Motor neuron (in vitro differentiated cells): Measurements from ENCODE around the gene SCYL2. TPM values are rescaled to one million over a fixed set of nuclear protein-coding genes. Genes with fewer than 3 reads are reported as not detected.
"Not testable (repeated sequence)": the region's sequence is repeated elsewhere in the genome, so short reads cannot be mapped to it uniquely, and the experiment has no call there.

ENCODE experiments used
- ATAC-seq, 8 experiments: fragments of 200-7000 bp; cut with Tn5 transposase; replicated peaks in 6 of 8; 2 replicates each; pipeline ENCODE4 v1.8.0; 2021; ENCODE audit warnings: mild to moderate bottlenecking in 8 of 8, moderate library complexity in 8 of 8
- H3K27ac ChIP-seq, 2 donors: fragments of 250-450 bp; sonication (Bioruptor Pico); 2 replicates each; pipeline ENCODE4 v1.9.0; 2021; ENCODE audit warnings: antibody characterized with exemption in 2 of 2, mild to moderate bottlenecking in 2 of 2, moderate library complexity in 1 of 2
- H3K4me1 ChIP-seq, 2 donors: fragments of 250-450 bp; sonication (Bioruptor Pico); replicated peaks in 1 of 2; 2 replicates each; pipeline ENCODE4 v1.6.1; 2021; ENCODE audit warnings: antibody characterized with exemption in 2 of 2, mild to moderate bottlenecking in 2 of 2, moderate library complexity in 1 of 2
- H3K4me3 ChIP-seq, 5 donors: fragments of 250-450 bp; sonication (Bioruptor Pico); 2 replicates each; pipeline ENCODE4 v1.9.0; 2021; ENCODE audit warnings: antibody characterized with exemption in 5 of 5, mild to moderate bottlenecking in 5 of 5, moderate library complexity in 4 of 5
- WGBS, 10 experiments: fragments of 450-650 bp; shearing (Covaris generic); methylation state at CpG; one replicate each; pipeline ENCODE4 v1.0.0; 2022; 5-methylcytosine and 5-hydroxymethylcytosine counted together
- in situ Hi-C, 9 experiments: fragments of 400-800 bp; cut with MboI; loops; one replicate each; pipeline ENCODE4 v1.15.0; 2021; ENCODE audit warnings: low sequenced_read_pairs in 9 of 9, low pct_unique_long_range_greater_than_20kb in 2 of 9; ENCODE audit not compliant: unreplicated experiment in 9 of 9
- total RNA-seq, 8 experiments: library from RNA; unstranded; fragments of 300-600 nt; gene quantifications; 2 replicates each; pipeline versions ENCODE4 v1.2.3 to v1.2.4, GENCODE V29; 2022

SCYL2 gene
- total RNA-seq, 8 experiments from 2014 or later, result 29.2 to 69.2 (median 43.2) TPM

- WGBS, 10 experiments, result 100% methylated on average over 1 of the region's 1 CpG; no CpG with 5 or more reads in 5 of the 10 experiments
- Histone ChIP-seq H3K4me3 (no peak overlapping the region), H3K4me1 (no peaks in the 10 kb centered on the region)
These were observed 35.1 kb downstream of the SCYL2 start for GRCh38 chr12:100302081-100302480.

GRCh38 chr12:100303831-100304230 lies 36.9 kb downstream of the SCYL2 start:
- H3K4me1 ChIP-seq, result no peaks in the 10 kb centered on the region

More at GRCh38 chr12:100302081-100302480, 35.1 kb downstream of the SCYL2 start:
- no peak for ATAC-seq
- in situ Hi-C loops, result no loop called here
- H3K27ac ChIP-seq, result no peak overlapping the region

DNA sequence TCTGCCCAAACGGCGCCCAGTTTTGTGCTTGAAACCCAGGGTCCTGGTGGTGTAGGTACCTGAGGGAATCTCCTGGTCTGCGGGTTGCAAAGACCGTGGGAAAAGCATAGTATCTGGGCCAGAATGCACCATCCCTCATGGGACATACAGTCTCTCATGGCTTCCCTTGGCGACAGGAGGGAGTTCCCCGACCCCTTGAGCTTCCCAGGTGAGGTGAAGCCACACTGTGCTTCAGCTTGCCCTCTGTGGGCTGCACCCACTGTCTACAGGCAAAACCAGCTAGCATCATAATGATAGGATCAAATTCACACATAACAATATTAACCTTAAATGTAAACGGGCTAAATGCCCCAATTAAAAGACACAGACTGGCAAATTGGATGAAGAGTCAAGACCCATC lies 37.4 kb downstream of the SCYL2 start:
- H3K4me1 ChIP-seq, H3K4me3 ChIP-seq, ATAC-seq, H3K27ac ChIP-seq, in situ Hi-C loops: not testable (repeated sequence)
- 80 to 100% (median 100%) methylated on average over 1 to 4 of the region's 7 CpGs; no CpG with 5 or more reads in 5 of the 10 experiments for WGBS, 10 experiments

More at GRCh38 chr12:100303831-100304230, 36.9 kb downstream of the SCYL2 start:
- no peak overlapping the region for H3K4me3 ChIP-seq
- 80 to 100% (median 93%) methylated on average over 2 to 3 of the region's 4 CpGs; no CpG with 5 or more reads in 3 of the 10 experiments for WGBS, 10 experiments
- no peak for ATAC-seq
- in situ Hi-C loops, result no loop called here
- H3K27ac ChIP-seq, result no peak overlapping the region

- ATAC-seq, in situ Hi-C loops, H3K27ac ChIP-seq, H3K4me3 ChIP-seq, H3K4me1 ChIP-seq: not testable (repeated sequence)
- WGBS, 10 experiments, result 92 to 100% (median 93%) methylated on average over 1 to 5 of the region's 5 CpGs; no CpG with 5 or more reads in 7 of the 10 experiments
These were observed 41.2 kb downstream of the SCYL2 start for GRCh38 chr12:100308138-100308537.

DNA sequence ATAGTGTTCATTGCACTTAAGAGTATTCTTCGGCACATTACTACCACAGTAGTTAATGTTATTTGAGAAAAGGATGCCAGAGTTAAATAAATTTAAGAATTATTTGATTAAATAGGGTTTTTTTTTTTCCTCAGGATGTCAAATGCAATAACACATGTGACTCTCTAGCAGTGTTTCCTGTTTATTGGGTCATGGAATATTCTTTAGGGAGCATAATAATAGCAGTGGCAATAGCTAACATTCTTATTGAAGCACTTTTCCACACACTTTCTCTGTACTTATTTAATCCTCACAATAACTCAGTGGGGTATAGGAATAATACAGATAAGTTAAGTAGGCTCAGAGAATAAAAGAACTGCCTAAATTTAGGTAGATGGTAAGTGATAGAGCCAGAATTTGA lies 44.3 kb downstream of the SCYL2 start:
- Histone ChIP-seq H3K4me3 (no peak overlapping the region), H3K27ac (no peak overlapping the region), H3K4me1 (no peaks in the 10 kb centered on the region)
- ATAC-seq, result no peak
- WGBS, 10 experiments, result 83 to 100% (median 100%) methylated on average over 1 of the region's 1 CpG; no CpG with 5 or more reads in 3 of the 10 experiments
- in situ Hi-C loops, result no loop called here

- Histone ChIP-seq H3K4me1 (no peaks in the 10 kb centered on the region), H3K27ac (no peak overlapping the region), H3K4me3 (no peak overlapping the region)
- no peak for ATAC-seq
- in situ Hi-C loops, result no loop called here
- WGBS, 10 experiments, result 56 to 100% (median 90%) methylated on average over 1 to 2 of the region's 2 CpGs; no CpG with 5 or more reads in 1 of the 10 experiments
These were observed 50.4 kb downstream of the SCYL2 start for GRCh38 chr12:100317371-100317770.

DNA sequence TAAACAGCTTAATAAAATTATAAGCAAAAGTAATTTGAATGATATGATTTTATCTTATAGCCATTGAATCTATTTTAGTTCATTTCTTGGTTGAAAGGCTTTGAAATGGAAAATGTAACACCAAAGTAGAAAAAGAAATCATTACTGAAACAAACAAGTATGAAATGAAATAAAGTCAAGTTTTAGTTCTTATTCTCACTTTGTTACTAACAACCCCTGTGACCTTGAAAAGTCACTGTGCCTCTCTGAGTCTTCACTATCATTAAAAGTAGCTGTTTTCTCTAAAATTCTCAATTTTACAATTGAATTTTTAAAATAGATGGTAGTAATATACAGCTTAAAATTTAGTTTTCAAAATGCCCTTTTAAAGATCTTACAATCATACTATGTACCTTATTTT lies 57.5 kb downstream of the SCYL2 start:
- Histone ChIP-seq H3K4me1 (no peaks in the 10 kb centered on the region), H3K27ac (no peak overlapping the region), H3K4me3 (no peak overlapping the region)
- ATAC-seq, result no peak
- in situ Hi-C loops, result no loop called here

- H3K4me1 ChIP-seq, result no peaks in the 10 kb centered on the region
- in situ Hi-C loops, result loop anchor here in 1 of 9 experiments (25.0 kb wide), 1 partner anchor 89 kb away; no protein-coding TSS in a partner anchor
- H3K27ac ChIP-seq, result no peak overlapping the region
- H3K4me3 ChIP-seq, result no peak overlapping the region
- no peak for ATAC-seq
These were observed 59.2 kb downstream of the SCYL2 start for GRCh38 chr12:100326208-100326607.

DNA sequence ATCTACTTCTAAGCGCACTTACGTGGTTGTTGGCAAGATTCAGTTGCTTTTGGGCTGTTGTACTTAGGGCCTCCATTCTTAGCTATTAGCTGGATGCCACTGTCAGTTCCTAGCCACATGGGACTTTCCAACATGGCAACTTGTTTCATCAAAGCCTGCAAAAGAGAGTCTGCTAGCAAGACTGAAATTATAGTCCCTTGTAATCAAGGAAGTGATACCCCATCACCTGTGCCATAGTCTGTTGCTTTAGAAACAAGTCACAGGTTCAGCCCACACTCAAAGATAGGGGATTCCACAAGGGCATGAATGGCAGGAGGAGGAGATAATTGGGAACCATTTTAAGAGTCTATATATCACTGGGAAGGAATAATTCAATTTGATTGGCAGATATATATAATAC lies 62.8 kb downstream of the SCYL2 start:
- H3K4me1 ChIP-seq, result no peaks in the 10 kb centered on the region
- ATAC-seq, result no peak
- WGBS, 10 experiments, result 80 to 100% (median 100%) methylated on average over 1 to 2 of the region's 2 CpGs; no CpG with 5 or more reads in 5 of the 10 experiments
- in situ Hi-C loops, result loop anchor here in 1 of 9 experiments (25.0 kb wide), 1 partner anchor 92 kb away; no protein-coding TSS in a partner anchor
- H3K27ac ChIP-seq, result no peak overlapping the region
- no peak overlapping the region for H3K4me3 ChIP-seq

GRCh38 chr12:100331871-100332270 lies 64.9 kb downstream of the SCYL2 start:
- Histone ChIP-seq H3K27ac (no peak overlapping the region), H3K4me3 (no peak overlapping the region), H3K4me1 (no peaks in the 10 kb centered on the region)
- no peak for ATAC-seq
- in situ Hi-C loops, result loop anchor here in 1 of 9 experiments (25.0 kb wide), 1 partner anchor 95 kb away; no protein-coding TSS in a partner anchor
- WGBS, 10 experiments, result 88 to 100% (median 100%) methylated on average over 1 of the region's 1 CpG; no CpG with 5 or more reads in 5 of the 10 experiments

DNA sequence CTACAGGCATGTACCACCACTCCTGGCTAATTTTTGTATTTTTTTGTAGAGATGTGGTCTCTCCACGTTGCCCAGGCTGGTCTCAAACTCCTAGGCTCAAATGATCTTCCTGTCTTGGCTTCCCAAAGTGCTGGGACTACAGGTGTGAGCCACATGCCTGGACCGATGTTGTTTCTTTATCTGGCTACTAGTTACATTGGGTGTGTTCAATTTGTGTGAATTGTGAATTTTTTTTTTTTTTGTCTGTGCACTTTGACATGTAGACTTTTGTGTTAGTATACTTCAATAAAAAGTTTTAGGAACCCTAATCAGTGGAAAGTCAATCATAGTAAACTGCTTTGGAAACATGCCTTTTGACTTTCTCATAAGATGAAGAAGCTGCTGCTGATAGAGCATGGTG lies 65.9 kb downstream of the SCYL2 start:
- Histone ChIP-seq H3K27ac (no peak overlapping the region), H3K4me1 (no peaks in the 10 kb centered on the region), H3K4me3 (no peak overlapping the region)
- in situ Hi-C loops, result loop anchor here in 1 of 9 experiments (25.0 kb wide), 1 partner anchor 96 kb away; no protein-coding TSS in a partner anchor
- WGBS, 10 experiments, result 50 to 100% (median 100%) methylated on average over 1 to 2 of the region's 2 CpGs; no CpG with 5 or more reads in 3 of the 10 experiments
- no peak for ATAC-seq

- no peak overlapping the region for H3K4me3 ChIP-seq
- WGBS, 10 experiments, result 75 to 100% (median 93%) methylated on average over 1 to 3 of the region's 3 CpGs
- H3K27ac ChIP-seq, result no peak overlapping the region
- in situ Hi-C loops, result loop anchor here in 1 of 9 experiments (25.0 kb wide), 1 partner anchor 100 kb away; no protein-coding TSS in a partner anchor
- H3K4me1 ChIP-seq, result no peaks in the 10 kb centered on the region
- no peak for ATAC-seq
These were observed 70.3 kb downstream of the SCYL2 start for GRCh38 chr12:100337299-100337698.

- ATAC-seq, result no peak
- in situ Hi-C loops, result loop anchor here in 1 of 9 experiments (25.0 kb wide), 1 partner anchor 100 kb away; no protein-coding TSS in a partner anchor
These were observed 70.8 kb downstream of the SCYL2 start for GRCh38 chr12:100337727-100338126.

DNA sequence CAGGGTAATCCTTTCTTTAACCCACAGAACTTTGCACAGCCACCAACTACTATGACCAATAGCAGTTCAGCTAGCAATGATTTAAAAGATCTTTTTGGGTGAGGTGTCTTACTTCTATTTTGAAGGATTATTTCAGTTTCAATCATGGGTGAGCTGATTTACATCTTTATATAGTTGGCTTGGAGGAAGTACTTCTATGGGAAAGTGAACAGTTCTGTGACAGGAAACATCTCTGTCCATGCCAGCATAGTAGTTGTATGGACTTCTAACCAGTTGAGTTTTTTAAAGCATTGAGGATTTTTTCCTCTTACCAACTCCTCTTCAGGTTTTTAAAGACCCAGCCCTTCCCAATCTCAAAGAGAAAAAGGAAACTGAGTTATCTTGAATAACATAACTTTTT lies 72.1 kb downstream of the SCYL2 start:
- in situ Hi-C loops, result loop anchor here in 1 of 9 experiments (25.0 kb wide), 1 partner anchor 102 kb away; no protein-coding TSS in a partner anchor

More at GRCh38 chr12:100337727-100338126, 70.8 kb downstream of the SCYL2 start:
- Histone ChIP-seq H3K4me3 (no peak overlapping the region), H3K27ac (no peak overlapping the region), H3K4me1 (no peaks in the 10 kb centered on the region)

More for the DNA sequence above, 72.1 kb downstream of the SCYL2 start:
- H3K27ac ChIP-seq, result no peak overlapping the region
- no peak overlapping the region for H3K4me3 ChIP-seq
- no peaks in the 10 kb centered on the region for H3K4me1 ChIP-seq
- no peak for ATAC-seq
